Hepatocyte (in vitro differentiated cells): ENCODE results near the gene HOXB3.

Experiments used
- EZH2 ChIP-seq: fragments of 200-600 bp; sonication (generic); IDR thresholded peaks from 2 replicates; pipeline ENCODE4 v1.6.1; 2016; ENCODE audit warnings: antibody characterized with exemption, mild to moderate bottlenecking, borderline replicate concordance
- EZH2phosphoT487 ChIP-seq: fragments of 200-600 bp; sonication (generic); IDR thresholded peaks from one replicate; pipeline ENCODE4 v1.6.1; 2018; ENCODE audit warnings: antibody characterized with exemption, mild to moderate bottlenecking, low read depth, moderate library complexity; ENCODE audit not compliant: unreplicated experiment, severe bottlenecking
- TF ChIP-seq, protein P1 (sequence below): fragments of 200-600 bp; sonication (generic); IDR thresholded peaks from 2 replicates; pipeline ENCODE4 v1.5.1; 2016; ENCODE audit warnings: antibody characterized with exemption, mild to moderate bottlenecking; ENCODE audit not compliant: poor library complexity

- TF ChIP-seq, protein P1, sequence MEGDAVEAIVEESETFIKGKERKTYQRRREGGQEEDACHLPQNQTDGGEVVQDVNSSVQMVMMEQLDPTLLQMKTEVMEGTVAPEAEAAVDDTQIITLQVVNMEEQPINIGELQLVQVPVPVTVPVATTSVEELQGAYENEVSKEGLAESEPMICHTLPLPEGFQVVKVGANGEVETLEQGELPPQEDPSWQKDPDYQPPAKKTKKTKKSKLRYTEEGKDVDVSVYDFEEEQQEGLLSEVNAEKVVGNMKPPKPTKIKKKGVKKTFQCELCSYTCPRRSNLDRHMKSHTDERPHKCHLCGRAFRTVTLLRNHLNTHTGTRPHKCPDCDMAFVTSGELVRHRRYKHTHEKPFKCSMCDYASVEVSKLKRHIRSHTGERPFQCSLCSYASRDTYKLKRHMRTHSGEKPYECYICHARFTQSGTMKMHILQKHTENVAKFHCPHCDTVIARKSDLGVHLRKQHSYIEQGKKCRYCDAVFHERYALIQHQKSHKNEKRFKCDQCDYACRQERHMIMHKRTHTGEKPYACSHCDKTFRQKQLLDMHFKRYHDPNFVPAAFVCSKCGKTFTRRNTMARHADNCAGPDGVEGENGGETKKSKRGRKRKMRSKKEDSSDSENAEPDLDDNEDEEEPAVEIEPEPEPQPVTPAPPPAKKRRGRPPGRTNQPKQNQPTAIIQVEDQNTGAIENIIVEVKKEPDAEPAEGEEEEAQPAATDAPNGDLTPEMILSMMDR, result no peak
- TF ChIP-seq EZH2phosphoT487 (no peak), EZH2 (no peak)
Measured at GRCh38 chr17:48505788-48506187, 84.3 kb downstream of the HOXB3 start.
